PC-3 (cell line): ENCODE results near the gene CTCFL.

ENCODE experiments used
- CTCF ChIP-seq: fragments of 300-600 bp; sonication (generic); conservative IDR thresholded peaks from 2 replicates; pipeline ENCODE4 v1.5.1; 2017; ENCODE audit warnings: antibody characterized with exemption, low read depth, mild to moderate bottlenecking, low read length
- EZH2 ChIP-seq: fragments of 300-600 bp; sonication (generic); IDR thresholded peaks from one replicate; pipeline ENCODE4 v1.6.1; 2017; ENCODE audit warnings: antibody characterized with exemption, mild to moderate bottlenecking, low read length; ENCODE audit not compliant: unreplicated experiment
- EZH2phosphoT487 ChIP-seq: fragments of 300-600 bp; sonication (generic); IDR thresholded peaks from 2 replicates; pipeline ENCODE4 v1.6.1; 2018; ENCODE audit warnings: mild to moderate bottlenecking, antibody characterized with exemption, low read length, borderline replicate concordance

- TF ChIP-seq CTCF (no peak), EZH2 (no peak), EZH2phosphoT487 (no peak)
Observed at GRCh38 chr20:57503035-57503658, 21.8 kb downstream of the CTCFL start.
